Epithelial cell of esophagus (primary cell): ENCODE measurements around the gene ALPL.

ENCODE experiments used
- DNase-seq: peaks from one replicate; pipeline ENCODE4 v3.0.0; 2010; ENCODE audit warnings: low read depth
- H3K4me3 ChIP-seq: 2 replicates; pipeline ENCODE4 v1.5.1; 2011; ENCODE audit warnings: mild to moderate bottlenecking, low read length, control low read depth
- TF ChIP-seq, protein P1 (sequence below): IDR thresholded peaks from 2 replicates; pipeline ENCODE4 v1.5.1; 2011; ENCODE audit warnings: low read depth, mild to moderate bottlenecking, low read length, control low read depth, inconsistent platforms; ENCODE audit not compliant: insufficient read depth; ENCODE audit errors: missing control alignments

The ALPL gene

GRCh38 chr1:21576031-21576797, 67.0 kb downstream of the ALPL start:
- no peak overlapping the region for H3K4me3 ChIP-seq
- TF ChIP-seq, protein P1, sequence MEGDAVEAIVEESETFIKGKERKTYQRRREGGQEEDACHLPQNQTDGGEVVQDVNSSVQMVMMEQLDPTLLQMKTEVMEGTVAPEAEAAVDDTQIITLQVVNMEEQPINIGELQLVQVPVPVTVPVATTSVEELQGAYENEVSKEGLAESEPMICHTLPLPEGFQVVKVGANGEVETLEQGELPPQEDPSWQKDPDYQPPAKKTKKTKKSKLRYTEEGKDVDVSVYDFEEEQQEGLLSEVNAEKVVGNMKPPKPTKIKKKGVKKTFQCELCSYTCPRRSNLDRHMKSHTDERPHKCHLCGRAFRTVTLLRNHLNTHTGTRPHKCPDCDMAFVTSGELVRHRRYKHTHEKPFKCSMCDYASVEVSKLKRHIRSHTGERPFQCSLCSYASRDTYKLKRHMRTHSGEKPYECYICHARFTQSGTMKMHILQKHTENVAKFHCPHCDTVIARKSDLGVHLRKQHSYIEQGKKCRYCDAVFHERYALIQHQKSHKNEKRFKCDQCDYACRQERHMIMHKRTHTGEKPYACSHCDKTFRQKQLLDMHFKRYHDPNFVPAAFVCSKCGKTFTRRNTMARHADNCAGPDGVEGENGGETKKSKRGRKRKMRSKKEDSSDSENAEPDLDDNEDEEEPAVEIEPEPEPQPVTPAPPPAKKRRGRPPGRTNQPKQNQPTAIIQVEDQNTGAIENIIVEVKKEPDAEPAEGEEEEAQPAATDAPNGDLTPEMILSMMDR = no peak
- DNase-seq = no peak

GRCh38 chr1:21576798-21577187, 67.6 kb downstream of the ALPL start:
- H3K4me3 ChIP-seq = no peak overlapping the region
- TF ChIP-seq, protein P1 = no peak
- DNase-seq = no peak

DNA sequence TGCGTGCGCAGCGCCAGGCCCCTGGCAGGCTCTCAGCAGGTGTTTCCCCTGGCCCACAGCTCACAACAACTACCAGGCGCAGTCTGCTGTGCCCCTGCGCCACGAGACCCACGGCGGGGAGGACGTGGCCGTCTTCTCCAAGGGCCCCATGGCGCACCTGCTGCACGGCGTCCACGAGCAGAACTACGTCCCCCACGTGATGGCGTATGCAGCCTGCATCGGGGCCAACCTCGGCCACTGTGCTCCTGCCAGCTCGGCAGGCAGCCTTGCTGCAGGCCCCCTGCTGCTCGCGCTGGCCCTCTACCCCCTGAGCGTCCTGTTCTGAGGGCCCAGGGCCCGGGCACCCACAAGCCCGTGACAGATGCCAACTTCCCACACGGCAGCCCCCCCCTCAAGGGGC, 68.1 kb downstream of the ALPL start:
- H3K4me3 ChIP-seq = no peak overlapping the region
- DNase-seq = no peak
- TF ChIP-seq, protein P1 = no peak

DNA sequence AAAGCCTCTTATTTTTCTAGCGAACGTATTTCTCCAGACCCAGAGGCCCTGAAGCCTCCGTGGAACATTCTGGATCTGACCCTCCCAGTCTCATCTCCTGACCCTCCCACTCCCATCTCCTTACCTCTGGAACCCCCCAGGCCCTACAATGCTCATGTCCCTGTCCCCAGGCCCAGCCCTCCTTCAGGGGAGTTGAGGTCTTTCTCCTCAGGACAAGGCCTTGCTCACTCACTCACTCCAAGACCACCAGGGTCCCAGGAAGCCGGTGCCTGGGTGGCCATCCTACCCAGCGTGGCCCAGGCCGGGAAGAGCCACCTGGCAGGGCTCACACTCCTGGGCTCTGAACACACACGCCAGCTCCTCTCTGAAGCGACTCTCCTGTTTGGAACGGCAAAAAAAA, 68.7 kb downstream of the ALPL start:
- H3K4me3 ChIP-seq = no peak overlapping the region
- DNase-seq = no peak
- TF ChIP-seq, protein P1 = no peak

DNA sequence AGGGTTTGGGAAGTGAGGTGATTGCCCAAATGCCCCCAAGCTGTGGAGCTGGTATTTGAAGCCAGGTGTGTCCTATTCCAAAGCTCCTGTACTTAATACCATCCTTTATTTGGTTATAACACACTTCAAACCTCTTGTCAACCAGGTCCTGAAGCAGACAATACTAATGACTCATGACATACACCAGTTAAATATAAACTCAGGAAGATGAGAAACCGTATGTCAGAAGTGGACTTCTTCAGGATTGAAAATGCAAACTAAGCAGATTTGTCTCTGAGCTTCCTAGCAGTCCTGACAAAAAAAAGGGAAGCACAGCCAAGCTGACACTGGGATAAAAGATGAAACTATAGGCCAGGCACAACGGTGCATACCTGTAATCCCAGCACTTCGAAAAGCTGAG, 70.6 kb downstream of the ALPL start:
- peak; percentile 38 for DNase-seq
- TF ChIP-seq, protein P1 = no peak
- H3K4me3 ChIP-seq = no peak overlapping the region

GRCh38 chr1:21584096-21584495, 74.9 kb downstream of the ALPL start:
- DNase-seq = no peak
- no peak overlapping the region for H3K4me3 ChIP-seq
- TF ChIP-seq, protein P1 = no peak

DNA sequence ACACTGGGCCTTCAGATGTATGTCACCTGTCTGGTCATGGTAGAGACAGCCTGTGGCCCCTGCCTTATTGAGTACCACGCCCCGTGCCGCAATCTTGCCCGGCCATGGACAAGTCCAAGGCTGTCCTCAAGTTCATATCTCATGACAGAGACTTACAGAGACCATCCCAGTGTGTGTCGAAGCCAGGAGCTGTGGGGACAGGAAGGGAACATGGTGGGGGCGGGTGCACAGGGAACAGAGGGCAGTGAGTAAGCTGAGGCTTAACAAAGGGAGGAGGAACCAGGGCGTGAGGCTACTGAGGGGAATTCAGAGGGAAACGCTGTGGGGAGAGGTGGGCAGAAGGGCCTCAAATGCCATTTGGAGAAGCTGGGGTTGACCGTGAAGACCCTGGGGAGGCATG, 75.8 kb downstream of the ALPL start:
- peak; percentile 20 for DNase-seq
- TF ChIP-seq, protein P1 = no peak
- H3K4me3 ChIP-seq = no peak overlapping the region
